Neuronal stem cell (in vitro differentiated cells): ENCODE data around the gene DPAGT1.

Experiments used
- DNase-seq: peaks from one replicate; pipeline ENCODE4 v3.0.0-alpha.2; 2013; ENCODE audit warnings: low spot score
- H2AFZ ChIP-seq: one replicate; pipeline ENCODE4 v1.6.1; 2013; ENCODE audit warnings: mild to moderate bottlenecking, low read length, inconsistent platforms
- H2AK5ac ChIP-seq: 2 replicates; pipeline ENCODE4 v1.6.1; 2013; ENCODE audit warnings: low read depth, mild to moderate bottlenecking, inconsistent platforms, low read length, moderate library complexity, mixed read lengths
- H2BK120ac ChIP-seq: 2 replicates; pipeline ENCODE4 v1.6.1; 2013; ENCODE audit warnings: low read depth, mild to moderate bottlenecking, inconsistent platforms, low read length, moderate library complexity, mixed read lengths
- H2BK12ac ChIP-seq: one replicate; pipeline ENCODE4 v1.6.1; 2013; ENCODE audit warnings: low read length, inconsistent platforms
- H2BK15ac ChIP-seq: 2 replicates; pipeline ENCODE4 v1.6.1; 2013; ENCODE audit warnings: mild to moderate bottlenecking, low read length, inconsistent platforms, mixed read lengths
- H2BK5ac ChIP-seq: one replicate; pipeline ENCODE4 v1.6.1; 2013; ENCODE audit warnings: inconsistent platforms, mild to moderate bottlenecking, low read length, moderate library complexity
- H3K14ac ChIP-seq: one replicate; pipeline ENCODE4 v1.6.1; 2013; ENCODE audit warnings: low read length, inconsistent platforms
- H3K18ac ChIP-seq: 2 replicates; pipeline ENCODE4 v1.6.1; 2013; ENCODE audit warnings: low read length, inconsistent platforms
- H3K23ac ChIP-seq: 2 replicates; pipeline ENCODE4 v1.6.1; 2013; ENCODE audit warnings: low read depth, mild to moderate bottlenecking, mixed read lengths, low read length, inconsistent platforms; ENCODE audit not compliant: poor library complexity
- H3K27ac ChIP-seq: replicated peaks from 3 replicates; pipeline ENCODE4 v1.5.1; 2013; ENCODE audit warnings: low read length, inconsistent platforms
- H3K27me3 ChIP-seq, 3 experiments: 2 replicates each; pipeline ENCODE4 v1.6.1; 2013; ENCODE audit warnings: low read length in 3 of 3, mild to moderate bottlenecking in 2 of 3, inconsistent platforms in 1 of 3, low read depth in 1 of 3, mixed read lengths in 1 of 3, moderate library complexity in 1 of 3; ENCODE audit not compliant: control insufficient read depth in 3 of 3, insufficient read depth in 3 of 3
- H3K36me3 ChIP-seq, 2 donors: replicated peaks in 1 of 2; 2 replicates each; pipeline ENCODE4 v1.6.1; 2013; ENCODE audit warnings: low read length in 2 of 2; ENCODE audit not compliant: control insufficient read depth in 2 of 2, insufficient read depth in 2 of 2
- H3K4ac ChIP-seq: 2 replicates; pipeline ENCODE4 v1.6.1; 2013; ENCODE audit warnings: inconsistent platforms, mild to moderate bottlenecking, low read length, moderate library complexity
- H3K4me1 ChIP-seq, 2 donors: 1 replicate in 1 of 2; 2 replicates in 1 of 2; pipeline ENCODE4 v1.6.1; 2013; ENCODE audit warnings: low read length in 2 of 2, low read depth in 1 of 2; ENCODE audit not compliant: control insufficient read depth in 2 of 2, insufficient read depth in 1 of 2
- H3K4me2 ChIP-seq: one replicate; pipeline ENCODE4 v1.6.1; 2013; ENCODE audit warnings: mild to moderate bottlenecking, low read length, inconsistent platforms; ENCODE audit not compliant: insufficient read depth, poor library complexity, severe bottlenecking
- H3K4me3 ChIP-seq, 2 donors: 2 replicates each; pipeline ENCODE4 v1.5.1; 2013; ENCODE audit warnings: low read length in 2 of 2, mild to moderate bottlenecking in 2 of 2, inconsistent platforms in 1 of 2, moderate library complexity in 1 of 2
- H3K79me1 ChIP-seq: one replicate; pipeline ENCODE4 v1.6.1; 2013; ENCODE audit warnings: low read depth, mild to moderate bottlenecking, inconsistent platforms, low read length, moderate library complexity
- H3K9ac ChIP-seq: one replicate; pipeline ENCODE4 v1.6.1; 2013; ENCODE audit warnings: mild to moderate bottlenecking, low read depth, low read length, inconsistent platforms; ENCODE audit not compliant: poor library complexity
- H3K9me3 ChIP-seq, 2 donors: replicated peaks in 1 of 2; 2 replicates each; pipeline versions ENCODE3 to v1.6.1; 2013; ENCODE audit warnings: low read length in 2 of 2, mild to moderate bottlenecking in 2 of 2, inconsistent platforms in 1 of 2, low read depth in 1 of 2, mixed read lengths in 1 of 2, moderate library complexity in 1 of 2; ENCODE audit not compliant: control insufficient read depth in 2 of 2, insufficient read depth in 1 of 2
- H4K8ac ChIP-seq: one replicate; pipeline ENCODE4 v1.6.1; 2013; ENCODE audit warnings: low read depth, mild to moderate bottlenecking, inconsistent platforms, low read length, moderate library complexity
- H4K91ac ChIP-seq: one replicate; pipeline ENCODE4 v1.6.1; 2013; ENCODE audit warnings: low read length, low read depth, mild to moderate bottlenecking, inconsistent platforms; ENCODE audit not compliant: poor library complexity
- WGBS, 2 donors: extraction: QIAGEN DNeasy Blood & Tissue Kit; methylation state at CpG; one replicate each; pipeline ENCODE4 v1.1.7; 2013; ENCODE audit warnings: missing lambda C conversion rate in 2 of 2, mixed read lengths in 1 of 2; ENCODE audit not compliant: insufficient read length in 2 of 2, insufficient replicate concordance in 1 of 2; ENCODE audit errors: extremely low coverage in 2 of 2; 5-methylcytosine and 5-hydroxymethylcytosine counted together

The DPAGT1 gene

GRCh38 chr11:119089319-119089718, 12.3 kb downstream of the DPAGT1 start:
- Histone ChIP-seq H2AK5ac (no peak overlapping the region), H3K27ac (no peak overlapping the region), H3K4me3 (no peak overlapping the region), H3K36me3 (peaks cover 26 to 56% of the 10 kb centered on the region in 2 donors), H3K79me1 (peaks cover 13% of the 10 kb centered on the region), H3K9me3 (no peaks in the 10 kb centered on the region), H3K27me3 (no peaks in the 10 kb centered on the region), H3K23ac (peak overlapping the region; percentile 58), H3K18ac (no peak overlapping the region), H3K4me1 (peaks cover 18 to 25% of the 10 kb centered on the region in 2 donors), H3K14ac (no peak overlapping the region), H2AFZ (no peak overlapping the region), H2BK5ac (peak overlapping the region; percentile 42), H3K4ac (no peak overlapping the region), H4K91ac (no peak overlapping the region), H2BK120ac (no peak overlapping the region), H3K9ac (no peak overlapping the region), H2BK15ac (no peak overlapping the region), H3K4me2 (no peak overlapping the region), H2BK12ac (no peak overlapping the region), H4K8ac (no peak overlapping the region)
- no peak for DNase-seq
- WGBS, 2 donors = no CpG with 5 or more reads among the region's 1 CpG

GRCh38 chr11:119088406-119088805, 13.2 kb downstream of the DPAGT1 start:
- no peak overlapping the region for H3K14ac ChIP-seq
- H2BK5ac ChIP-seq = no peak overlapping the region
- peaks cover 23 to 47% of the 10 kb centered on the region in 2 donors for H3K36me3 ChIP-seq
- no peaks in the 10 kb centered on the region for H3K9me3 ChIP-seq
- no peak overlapping the region for H3K18ac ChIP-seq
- H3K79me1 ChIP-seq = peaks cover 13% of the 10 kb centered on the region
- no peak for DNase-seq
- H3K27me3 ChIP-seq = no peaks in the 10 kb centered on the region
- peaks cover 18 to 22% of the 10 kb centered on the region in 2 donors for H3K4me1 ChIP-seq
- no peak overlapping the region for H2BK15ac ChIP-seq
- no peak overlapping the region for H2BK120ac ChIP-seq
- H3K23ac ChIP-seq = no peak overlapping the region
- no peak overlapping the region for H4K8ac ChIP-seq
- H2BK12ac ChIP-seq = no peak overlapping the region
- H3K9ac ChIP-seq = no peak overlapping the region
- no CpG with 5 or more reads among the region's 9 CpGs for WGBS, 2 donors
- H3K4me3 ChIP-seq = no peak overlapping the region
- H3K27ac ChIP-seq = no peak overlapping the region
- no peak overlapping the region for H3K4me2 ChIP-seq
- H2AK5ac ChIP-seq = no peak overlapping the region
- no peak overlapping the region for H4K91ac ChIP-seq
- no peak overlapping the region for H3K4ac ChIP-seq
- H2AFZ ChIP-seq = no peak overlapping the region

- Histone ChIP-seq H3K79me1 (peaks cover 13% of the 10 kb centered on the region), H2BK15ac (no peak overlapping the region), H4K8ac (no peak overlapping the region), H2AFZ (no peak overlapping the region), H2BK12ac (no peak overlapping the region), H4K91ac (no peak overlapping the region), H3K4me1 (peaks cover 15 to 16% of the 10 kb centered on the region in 2 donors), H2AK5ac (no peak overlapping the region), H3K9me3 (no peaks in the 10 kb centered on the region), H3K27me3 (no peaks in the 10 kb centered on the region), H3K36me3 (peaks cover 16 to 41% of the 10 kb centered on the region in 2 donors), H2BK120ac (no peak overlapping the region), H3K4ac (no peak overlapping the region), H3K27ac (no peak overlapping the region), H2BK5ac (no peak overlapping the region), H3K9ac (no peak overlapping the region), H3K14ac (no peak overlapping the region), H3K4me3 (no peak overlapping the region), H3K23ac (no peak overlapping the region), H3K4me2 (no peak overlapping the region), H3K18ac (no peak overlapping the region)
- no peak for DNase-seq
- WGBS, 2 donors = no CpG with 5 or more reads among the region's 2 CpGs
These were observed 13.9 kb downstream of the DPAGT1 start for GRCh38 chr11:119087747-119088241.

GRCh38 chr11:119087123-119087522, 14.5 kb downstream of the DPAGT1 start:
- Histone ChIP-seq H3K23ac (no peak overlapping the region), H3K4me3 (no peak overlapping the region), H3K27ac (no peak overlapping the region), H2BK15ac (no peak overlapping the region), H4K91ac (no peak overlapping the region), H2BK12ac (no peak overlapping the region), H3K4ac (no peak overlapping the region), H2AFZ (no peak overlapping the region), H3K9me3 (no peaks in the 10 kb centered on the region), H2BK5ac (no peak overlapping the region), H2AK5ac (no peak overlapping the region), H3K4me2 (no peak overlapping the region), H3K27me3 (no peaks in the 10 kb centered on the region), H3K79me1 (peaks cover 9% of the 10 kb centered on the region), H3K4me1 (peaks cover 8 to 9% of the 10 kb centered on the region in 2 donors), H3K14ac (no peak overlapping the region), H3K9ac (no peak overlapping the region), H2BK120ac (no peak overlapping the region), H3K18ac (no peak overlapping the region), H4K8ac (no peak overlapping the region), H3K36me3 (peaks cover 10 to 37% of the 10 kb centered on the region in 2 donors)
- no CpG with 5 or more reads among the region's 6 CpGs for WGBS, 2 donors
- DNase-seq = no peak
